ENCODE measurements around the gene TRIOBP. TPM values are rescaled to one million over a fixed set of nuclear protein-coding genes. Genes with fewer than 3 reads are reported as not detected.

The TRIOBP gene
- total RNA-seq, 6 experiments from 2014 or later = 74.3 to 92.5 (median 91.6) TPM

DNA sequence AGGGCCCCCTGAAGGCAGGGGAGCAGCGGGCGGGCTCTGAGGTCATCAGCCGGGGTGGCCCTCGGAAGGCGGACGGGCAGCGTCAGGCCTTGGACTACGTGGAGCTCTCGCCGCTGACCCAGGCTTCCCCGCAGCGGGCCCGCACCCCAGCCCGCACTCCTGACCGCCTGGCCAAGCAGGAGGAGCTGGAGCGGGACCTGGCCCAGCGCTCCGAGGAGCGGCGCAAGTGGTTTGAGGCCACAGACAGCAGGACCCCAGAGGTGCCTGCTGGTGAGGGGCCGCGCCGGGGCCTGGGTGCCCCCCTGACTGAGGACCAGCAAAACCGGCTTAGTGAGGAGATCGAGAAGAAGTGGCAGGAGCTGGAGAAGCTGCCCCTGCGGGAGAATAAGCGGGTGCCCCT, 60.8 kb downstream of the TRIOBP start:
- TF ChIP-seq, protein P1, sequence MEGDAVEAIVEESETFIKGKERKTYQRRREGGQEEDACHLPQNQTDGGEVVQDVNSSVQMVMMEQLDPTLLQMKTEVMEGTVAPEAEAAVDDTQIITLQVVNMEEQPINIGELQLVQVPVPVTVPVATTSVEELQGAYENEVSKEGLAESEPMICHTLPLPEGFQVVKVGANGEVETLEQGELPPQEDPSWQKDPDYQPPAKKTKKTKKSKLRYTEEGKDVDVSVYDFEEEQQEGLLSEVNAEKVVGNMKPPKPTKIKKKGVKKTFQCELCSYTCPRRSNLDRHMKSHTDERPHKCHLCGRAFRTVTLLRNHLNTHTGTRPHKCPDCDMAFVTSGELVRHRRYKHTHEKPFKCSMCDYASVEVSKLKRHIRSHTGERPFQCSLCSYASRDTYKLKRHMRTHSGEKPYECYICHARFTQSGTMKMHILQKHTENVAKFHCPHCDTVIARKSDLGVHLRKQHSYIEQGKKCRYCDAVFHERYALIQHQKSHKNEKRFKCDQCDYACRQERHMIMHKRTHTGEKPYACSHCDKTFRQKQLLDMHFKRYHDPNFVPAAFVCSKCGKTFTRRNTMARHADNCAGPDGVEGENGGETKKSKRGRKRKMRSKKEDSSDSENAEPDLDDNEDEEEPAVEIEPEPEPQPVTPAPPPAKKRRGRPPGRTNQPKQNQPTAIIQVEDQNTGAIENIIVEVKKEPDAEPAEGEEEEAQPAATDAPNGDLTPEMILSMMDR (IDR thresholded peaks at IDR 0.05) = no peak
- no peak overlapping the region for H3K27ac Mint-ChIP-seq
- DNase-seq = no peak
- no peak overlapping the region for H3K4me3 Mint-ChIP-seq
- peaks cover 32% of the 10 kb centered on the region for H3K4me1 Mint-ChIP-seq (ENCODE audit: low read depth)
- H3K9me3 Mint-ChIP-seq = no peaks in the 10 kb centered on the region
- no peaks in the 10 kb centered on the region for H3K27me3 Mint-ChIP-seq (ENCODE audit: insufficient read depth)
- peaks cover 31% of the 10 kb centered on the region; the same call in 1 of the 2 replicates for H3K36me3 Mint-ChIP-seq (ENCODE audit: low read depth)

DNA sequence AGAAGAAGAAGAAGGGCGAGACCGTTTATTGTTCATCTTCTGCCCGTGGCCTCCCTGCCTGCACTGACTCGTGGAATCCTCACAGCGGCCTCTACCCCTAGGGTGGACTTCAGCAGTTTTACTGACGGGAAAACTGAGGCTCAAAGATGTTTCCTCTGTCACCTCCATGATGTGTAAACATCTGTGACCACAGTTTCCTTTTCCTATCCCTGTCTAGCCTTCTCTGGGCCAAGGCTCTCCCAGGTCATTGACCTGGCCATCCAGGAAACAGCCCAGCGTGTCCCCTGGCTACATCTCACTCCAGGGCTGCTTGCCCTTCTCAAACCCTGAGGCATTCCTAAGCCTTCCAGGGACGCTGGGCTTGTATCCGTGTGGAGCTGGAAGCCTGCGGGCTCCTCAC, 61.8 kb downstream of the TRIOBP start:
- peaks cover 29% of the 10 kb centered on the region for H3K36me3 Mint-ChIP-seq (ENCODE audit: low read depth)
- peaks cover 22% of the 10 kb centered on the region for H3K4me1 Mint-ChIP-seq (ENCODE audit: low read depth)
- no peak overlapping the region for H3K27ac Mint-ChIP-seq
- no peak overlapping the region for H3K4me3 Mint-ChIP-seq
- no peaks in the 10 kb centered on the region for H3K27me3 Mint-ChIP-seq (ENCODE audit: insufficient read depth)
- no peaks in the 10 kb centered on the region for H3K9me3 Mint-ChIP-seq
- TF ChIP-seq, protein P1 (IDR thresholded peaks at IDR 0.05) = no peak
- no peak for DNase-seq

DNA sequence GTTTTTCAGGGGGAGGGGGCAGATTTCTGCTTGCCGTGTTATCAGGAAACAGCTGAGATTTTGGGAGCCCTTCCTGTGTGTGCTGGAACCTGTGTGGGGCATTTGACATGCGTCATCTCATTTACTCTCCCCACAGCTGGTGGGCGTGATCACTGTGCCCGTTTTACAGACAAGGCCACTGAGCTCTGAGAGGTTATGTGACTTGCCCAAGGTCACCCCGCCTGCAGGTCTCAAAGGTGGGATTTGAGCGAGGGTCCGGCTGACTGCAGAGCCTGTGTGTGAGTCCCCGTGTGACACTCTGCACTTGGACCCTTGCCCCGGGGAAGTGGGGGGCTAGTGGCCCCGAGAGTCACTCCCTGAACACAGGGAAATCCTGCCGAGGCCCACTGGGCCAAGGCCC, 62.4 kb downstream of the TRIOBP start:
- Mint-ChIP-seq H3K4me3 (no peak overlapping the region), H3K9me3 (no peaks in the 10 kb centered on the region), H3K27ac (no peak overlapping the region), H3K36me3 (ENCODE audit: low read depth) (peaks cover 34% of the 10 kb centered on the region), H3K4me1 (ENCODE audit: low read depth) (peaks cover 20% of the 10 kb centered on the region), H3K27me3 (ENCODE audit: insufficient read depth) (no peaks in the 10 kb centered on the region)
- no peak for DNase-seq
- TF ChIP-seq, protein P1 (IDR thresholded peaks at IDR 0.05) = no peak

DNA sequence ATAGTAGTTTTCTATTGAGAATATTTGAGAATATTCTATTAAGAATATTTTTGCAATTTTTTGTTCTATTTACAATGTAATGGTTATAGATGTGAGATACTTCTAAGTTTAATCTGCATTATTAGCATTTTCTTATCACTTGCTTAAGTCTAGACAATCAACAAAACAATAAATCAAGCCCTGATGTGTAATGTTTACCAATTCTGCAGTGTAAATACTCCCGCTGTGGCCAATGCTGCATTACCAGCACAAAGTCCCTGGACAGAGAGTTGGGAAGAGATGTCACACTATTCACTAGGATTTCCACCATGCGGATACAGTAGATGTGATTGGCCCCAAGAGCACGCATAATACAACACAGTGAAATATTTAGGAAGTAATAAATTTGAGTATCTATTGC, 63.3 kb downstream of the TRIOBP start:
- Mint-ChIP-seq H3K9me3 (no peaks in the 10 kb centered on the region), H3K27me3 (ENCODE audit: insufficient read depth) (no peaks in the 10 kb centered on the region), H3K27ac (no peak overlapping the region)

DNA sequence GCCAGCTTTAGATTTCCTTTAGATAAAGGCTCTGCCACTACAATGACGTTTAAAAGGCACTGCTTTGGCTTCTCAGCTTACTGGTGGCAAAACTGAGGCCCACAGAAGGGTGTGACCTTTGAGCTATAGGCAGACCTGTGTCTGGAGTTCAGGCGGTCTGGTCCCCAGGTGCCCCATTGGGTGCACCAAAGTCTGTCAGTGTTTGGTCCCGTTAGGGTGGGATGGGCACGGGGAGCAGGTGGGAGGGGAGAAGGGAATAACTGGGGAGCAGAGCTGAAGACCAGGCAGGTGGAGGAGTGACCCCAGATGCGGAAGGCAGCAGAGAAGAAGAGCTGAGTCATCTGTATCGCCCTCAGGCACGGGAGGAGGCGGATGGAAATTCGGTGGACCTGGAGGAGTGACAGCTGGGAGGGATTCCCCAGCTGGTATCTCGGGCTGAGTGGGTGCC, 65.6 kb downstream of the TRIOBP start:
- H3K27me3 Mint-ChIP-seq (ENCODE audit: insufficient read depth) = no peaks in the 10 kb centered on the region; the same call in 1 of the 2 replicates

More for the DNA sequence above, 63.3 kb downstream of the TRIOBP start:
- H3K36me3 Mint-ChIP-seq (ENCODE audit: low read depth) = peaks cover 35% of the 10 kb centered on the region
- H3K4me1 Mint-ChIP-seq (ENCODE audit: low read depth) = peaks cover 20% of the 10 kb centered on the region
- no peak for DNase-seq
- no peak overlapping the region for H3K4me3 Mint-ChIP-seq
- TF ChIP-seq, protein P1 (IDR thresholded peaks at IDR 0.05) = no peak

More for the DNA sequence above, 65.6 kb downstream of the TRIOBP start:
- no peaks in the 10 kb centered on the region for H3K9me3 Mint-ChIP-seq
- peaks cover 20% of the 10 kb centered on the region for H3K4me1 Mint-ChIP-seq (ENCODE audit: low read depth)
- no peak for DNase-seq
- peaks cover 31% of the 10 kb centered on the region for H3K36me3 Mint-ChIP-seq (ENCODE audit: low read depth)
- no peak overlapping the region for H3K27ac Mint-ChIP-seq
- H3K4me3 Mint-ChIP-seq = no peak overlapping the region
- TF ChIP-seq, protein P1 (IDR thresholded peaks at IDR 0.05) = no peak
